Sigmoid colon (tissue), 4 donors: Measurements from ENCODE around the gene PLEKHG4B.

ENCODE experiments used
- EP300 ChIP-seq, 4 donors: sonication (generic); formaldehyde crosslinking; IDR thresholded peaks; one replicate each; pipeline ENCODE4 v1.6.1; 2017; ENCODE audit warnings: antibody characterized with exemption in 4 of 4
- POLR2A ChIP-seq, 2 donors: fragments of 450-650 bp; IDR thresholded peaks; one replicate each; pipeline ENCODE4 v1.6.1; 2016; ENCODE audit warnings: antibody characterized with exemption in 2 of 2, mild to moderate bottlenecking in 2 of 2, moderate library complexity in 2 of 2
- POLR2AphosphoS5 ChIP-seq, 4 donors: sonication (generic); formaldehyde crosslinking; IDR thresholded peaks; one replicate each; pipeline ENCODE4 v1.6.1; 2017; ENCODE audit warnings: antibody characterized with exemption in 4 of 4
- TF ChIP-seq, protein P1 (sequence below), 4 experiments: fragments of 450-650 bp in 3 of 4; fragments of 200-600 bp in 1 of 4; IDR thresholded peaks; one replicate each; pipeline ENCODE4 v1.5.1; 2016 to 2019; ENCODE audit warnings: antibody characterized with exemption in 4 of 4, mild to moderate bottlenecking in 3 of 4, moderate library complexity in 2 of 4

GRCh38 chr5:162190-162564 is 70.2 kb downstream of the PLEKHG4B start:
- TF ChIP-seq, protein P1, sequence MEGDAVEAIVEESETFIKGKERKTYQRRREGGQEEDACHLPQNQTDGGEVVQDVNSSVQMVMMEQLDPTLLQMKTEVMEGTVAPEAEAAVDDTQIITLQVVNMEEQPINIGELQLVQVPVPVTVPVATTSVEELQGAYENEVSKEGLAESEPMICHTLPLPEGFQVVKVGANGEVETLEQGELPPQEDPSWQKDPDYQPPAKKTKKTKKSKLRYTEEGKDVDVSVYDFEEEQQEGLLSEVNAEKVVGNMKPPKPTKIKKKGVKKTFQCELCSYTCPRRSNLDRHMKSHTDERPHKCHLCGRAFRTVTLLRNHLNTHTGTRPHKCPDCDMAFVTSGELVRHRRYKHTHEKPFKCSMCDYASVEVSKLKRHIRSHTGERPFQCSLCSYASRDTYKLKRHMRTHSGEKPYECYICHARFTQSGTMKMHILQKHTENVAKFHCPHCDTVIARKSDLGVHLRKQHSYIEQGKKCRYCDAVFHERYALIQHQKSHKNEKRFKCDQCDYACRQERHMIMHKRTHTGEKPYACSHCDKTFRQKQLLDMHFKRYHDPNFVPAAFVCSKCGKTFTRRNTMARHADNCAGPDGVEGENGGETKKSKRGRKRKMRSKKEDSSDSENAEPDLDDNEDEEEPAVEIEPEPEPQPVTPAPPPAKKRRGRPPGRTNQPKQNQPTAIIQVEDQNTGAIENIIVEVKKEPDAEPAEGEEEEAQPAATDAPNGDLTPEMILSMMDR (IDR thresholded peaks at IDR 0.05) = no peak
- TF ChIP-seq EP300 (IDR thresholded peaks at IDR 0.05) (no peak), POLR2AphosphoS5 (IDR thresholded peaks at IDR 0.05) (no peak), POLR2A (IDR thresholded peaks at IDR 0.05) (no peak)
